Endothelial cell (in vitro differentiated cells): Measurements from ENCODE around the gene GPX5. TPM values are rescaled to one million over a fixed set of nuclear protein-coding genes. Genes with fewer than 3 reads are reported as not detected.
"Not testable (repeated sequence)": the region's sequence is repeated elsewhere in the genome, so short reads cannot be mapped to it uniquely, and the experiment has no call there.

ENCODE experiments used
- DNase-seq: peaks from one replicate; pipeline ENCODE4 v3.0.0; 2021; ENCODE audit warnings: low spot score
- H3K27ac Mint-ChIP-seq: one replicate; pipeline ENCODE4 v1.8.0; 2021; ENCODE audit warnings: mixed read lengths, inconsistent platforms; ENCODE audit not compliant: unreplicated experiment
- H3K27me3 Mint-ChIP-seq: one replicate; pipeline ENCODE4 v1.8.0; 2021; ENCODE audit warnings: mild to moderate bottlenecking, moderate library complexity, mixed read lengths, inconsistent platforms; ENCODE audit not compliant: unreplicated experiment
- H3K36me3 Mint-ChIP-seq: one replicate; pipeline ENCODE4 v1.8.0; 2021; ENCODE audit warnings: mild to moderate bottlenecking, low read depth, mixed read lengths, inconsistent platforms; ENCODE audit not compliant: unreplicated experiment
- H3K4me1 Mint-ChIP-seq: one replicate; pipeline ENCODE4 v1.8.0; 2021; ENCODE audit warnings: mild to moderate bottlenecking, mixed read lengths, inconsistent platforms; ENCODE audit not compliant: unreplicated experiment
- H3K4me3 Mint-ChIP-seq: one replicate; pipeline ENCODE4 v1.8.0; 2021; ENCODE audit warnings: mild to moderate bottlenecking, mixed read lengths, inconsistent platforms; ENCODE audit not compliant: unreplicated experiment
- H3K9me3 Mint-ChIP-seq: one replicate; pipeline ENCODE4 v1.8.0; 2021; ENCODE audit warnings: mixed read lengths, inconsistent platforms; ENCODE audit not compliant: unreplicated experiment
- CTCF ChIP-seq: fragments of 200-600 bp; sonication (generic); IDR thresholded peaks from one replicate; pipeline ENCODE4 v1.5.0; 2021; ENCODE audit warnings: antibody characterized with exemption; ENCODE audit not compliant: unreplicated experiment
- total RNA-seq: library from RNA; stranded (reverse); fragmentation: NEBNext Ultra II Directional; extraction: Animal tissue kit (Norgen Biotek cat#: 25700); gene quantifications from one replicate; pipeline ENCODE4 v1.2.1, GENCODE V29; 2021; ENCODE audit not compliant: unreplicated experiment

GPX5 gene
- total RNA-seq, 1 donor from 2014 or later: not detected

DNA sequence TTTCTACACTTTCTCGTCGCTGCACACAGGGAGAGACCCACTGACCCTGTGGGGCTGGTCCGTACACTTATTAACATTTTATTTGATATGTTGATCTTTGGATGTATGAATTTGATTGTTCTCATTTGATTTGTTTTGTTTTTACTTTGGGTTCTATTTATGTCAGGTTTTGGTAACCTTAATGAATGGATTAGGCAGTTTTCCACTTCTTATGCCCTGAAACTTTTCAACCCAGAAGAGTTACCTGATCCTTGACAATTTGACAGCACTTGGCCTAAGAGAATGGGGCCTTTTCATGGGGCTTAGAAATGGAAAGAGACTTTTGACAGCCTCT, 33.7 kb upstream of the GPX5 start:
- Mint-ChIP-seq H3K4me1 (peaks cover 24% of the 10 kb centered on the region), H3K9me3 (no peaks in the 10 kb centered on the region), H3K36me3 (no peaks in the 10 kb centered on the region), H3K27me3 (peaks cover 13% of the 10 kb centered on the region), H3K27ac (peak overlapping the region; percentile 16), H3K4me3 (peak overlapping the region; percentile 51)
- no peak for TF ChIP-seq CTCF
- DNase-seq: no peak

GRCh38 chr6:28496099-28496779, 29.4 kb upstream of the GPX5 start:
- DNase-seq: no peak
- H3K4me3 Mint-ChIP-seq: no peak overlapping the region
- H3K9me3 Mint-ChIP-seq: no peaks in the 10 kb centered on the region
- peaks cover 22% of the 10 kb centered on the region for H3K4me1 Mint-ChIP-seq
- H3K27ac Mint-ChIP-seq: no peak overlapping the region
- TF ChIP-seq CTCF: no peak
- peaks cover 7% of the 10 kb centered on the region for H3K27me3 Mint-ChIP-seq
- H3K36me3 Mint-ChIP-seq: no peaks in the 10 kb centered on the region

GRCh38 chr6:28497306-28497705, 28.4 kb upstream of the GPX5 start:
- Mint-ChIP-seq H3K4me3 (no peak overlapping the region), H3K9me3 (no peaks in the 10 kb centered on the region), H3K4me1 (peaks cover 14% of the 10 kb centered on the region), H3K36me3 (no peaks in the 10 kb centered on the region), H3K27ac (no peak overlapping the region), H3K27me3 (peaks cover 2% of the 10 kb centered on the region)
- no peak for DNase-seq
- no peak for TF ChIP-seq CTCF

DNA sequence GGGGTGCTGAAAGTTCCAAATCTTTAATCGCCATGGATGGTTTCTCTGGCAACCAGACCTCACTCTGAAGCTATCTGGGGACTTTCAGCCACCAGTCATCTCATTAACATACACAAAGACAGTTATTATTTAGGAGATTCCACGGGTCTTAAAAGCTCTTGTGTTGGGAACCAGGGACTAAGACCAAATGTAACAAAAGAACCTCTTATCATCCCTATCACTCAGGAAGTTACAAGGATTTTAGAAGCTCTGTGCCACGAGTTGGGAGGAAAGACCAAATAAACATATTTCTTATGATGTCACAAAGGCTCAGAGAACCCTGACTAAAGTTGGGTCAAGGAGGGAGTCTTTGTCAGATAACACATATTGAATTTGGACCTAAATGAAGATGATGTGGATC, 27.8 kb upstream of the GPX5 start:
- H3K9me3 Mint-ChIP-seq: no peaks in the 10 kb centered on the region
- peaks cover 11% of the 10 kb centered on the region for H3K4me1 Mint-ChIP-seq
- H3K36me3 Mint-ChIP-seq: no peaks in the 10 kb centered on the region
- no peak for DNase-seq
- no peak for TF ChIP-seq CTCF
- H3K27ac Mint-ChIP-seq: no peak overlapping the region
- H3K4me3 Mint-ChIP-seq: no peak overlapping the region
- peaks cover 2% of the 10 kb centered on the region for H3K27me3 Mint-ChIP-seq

GRCh38 chr6:28501259-28501658, 24.4 kb upstream of the GPX5 start:
- Mint-ChIP-seq H3K27me3 (peaks cover 2% of the 10 kb centered on the region), H3K36me3 (no peaks in the 10 kb centered on the region), H3K27ac (no peak overlapping the region), H3K9me3 (no peaks in the 10 kb centered on the region), H3K4me1 (peaks cover 17% of the 10 kb centered on the region), H3K4me3 (no peak overlapping the region)
- no peak for TF ChIP-seq CTCF
- DNase-seq: no peak

GRCh38 chr6:28502136-28502535, 23.5 kb upstream of the GPX5 start:
- H3K9me3 Mint-ChIP-seq, H3K27me3 Mint-ChIP-seq, H3K4me3 Mint-ChIP-seq, H3K36me3 Mint-ChIP-seq, H3K27ac Mint-ChIP-seq, DNase-seq: not testable (repeated sequence)
- peaks cover 25% of the 10 kb centered on the region for H3K4me1 Mint-ChIP-seq

GRCh38 chr6:28502709-28503305, 22.9 kb upstream of the GPX5 start:
- not testable (repeated sequence) for H3K9me3 Mint-ChIP-seq, DNase-seq

More at GRCh38 chr6:28502709-28503305, 22.9 kb upstream of the GPX5 start:
- not testable (repeated sequence) for H3K27ac Mint-ChIP-seq, H3K4me3 Mint-ChIP-seq, H3K36me3 Mint-ChIP-seq, H3K27me3 Mint-ChIP-seq
- H3K4me1 Mint-ChIP-seq: peaks cover 24% of the 10 kb centered on the region
